NCI-H82 treated with DMSO at 0.1 percent for 48 hours (cell line): ENCODE results near the gene GRK5.
A peak's percentile ranks its signal among the peaks of the same experiment; 100 is the strongest.
"Not testable (repeated sequence)": the region's sequence is repeated elsewhere in the genome, so short reads cannot be mapped to it uniquely, and the experiment has no call there.

Experiments used
- DNase-seq: peaks from one replicate; lab custom pipeline; 2025; ENCODE audit not compliant: unreplicated experiment; lab: John Stamatoyannopoulos, UW

GRK5 gene

DNA sequence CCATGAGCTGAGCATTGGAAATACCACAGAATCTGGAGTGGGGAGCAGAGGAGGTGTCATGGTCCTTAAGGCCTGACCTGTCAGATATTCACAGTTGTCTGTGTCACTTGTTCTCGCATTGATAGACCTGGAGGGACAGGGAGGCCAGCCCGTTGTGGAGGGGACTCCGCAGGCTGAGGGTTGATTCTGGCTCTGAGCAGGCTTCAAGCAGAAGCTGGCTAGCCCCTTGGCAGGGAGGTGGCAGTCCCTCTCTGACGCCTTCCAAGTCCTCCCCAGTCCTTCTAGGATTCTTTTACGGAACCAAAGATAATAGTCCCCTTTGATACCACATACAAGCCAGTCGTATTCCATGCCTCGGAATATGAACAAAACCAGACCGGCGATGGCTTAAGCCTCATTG lies 65.4 kb downstream of the GRK5 start:
- no peak for DNase-seq

DNA sequence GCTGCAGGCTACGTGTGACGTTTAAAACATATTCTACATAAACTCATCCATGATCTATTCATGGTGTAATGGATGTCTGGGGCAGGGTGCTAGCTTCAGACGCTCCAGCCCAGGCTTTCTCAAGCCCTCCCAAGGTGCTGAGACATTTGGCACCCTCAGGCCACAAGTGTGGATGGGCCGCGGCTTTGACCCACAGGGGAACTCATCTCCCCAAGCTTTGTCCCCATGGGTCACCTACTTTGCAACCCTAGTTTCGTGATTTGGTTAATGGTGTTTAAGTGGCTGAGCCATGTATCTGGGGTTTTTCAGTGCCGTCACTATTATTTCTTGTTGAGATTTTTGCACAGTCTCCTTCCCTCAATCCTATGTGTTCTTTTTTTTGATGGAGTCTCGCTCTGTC lies 66.0 kb downstream of the GRK5 start:
- DNase-seq = no peak

DNA sequence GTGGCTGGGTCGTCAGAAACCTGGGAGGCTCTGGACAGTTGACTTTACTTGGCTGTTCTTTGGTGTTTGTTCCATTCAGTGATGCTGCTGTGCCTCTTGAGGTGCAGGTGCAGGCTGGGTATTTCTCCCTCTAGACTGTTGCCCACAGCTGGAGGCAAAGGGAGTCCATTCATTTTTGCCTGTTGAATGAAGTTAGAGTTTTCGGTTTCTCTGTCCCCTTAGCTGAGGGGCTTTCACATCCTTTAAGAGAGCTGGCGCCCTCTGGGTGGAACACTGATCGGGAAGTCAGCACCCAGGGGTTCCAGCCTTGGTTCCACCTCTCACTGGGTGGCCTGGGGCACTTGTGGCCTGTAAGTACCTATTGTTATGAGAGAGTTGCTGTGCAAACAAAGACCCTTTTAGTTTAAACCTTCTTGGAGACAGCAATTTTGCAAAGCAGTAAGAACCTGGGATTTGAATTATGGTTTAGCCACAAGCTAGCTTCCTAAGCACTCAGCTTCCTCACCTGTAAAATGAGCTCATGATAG lies 67.2 kb downstream of the GRK5 start:
- DNase-seq = no peak

DNA sequence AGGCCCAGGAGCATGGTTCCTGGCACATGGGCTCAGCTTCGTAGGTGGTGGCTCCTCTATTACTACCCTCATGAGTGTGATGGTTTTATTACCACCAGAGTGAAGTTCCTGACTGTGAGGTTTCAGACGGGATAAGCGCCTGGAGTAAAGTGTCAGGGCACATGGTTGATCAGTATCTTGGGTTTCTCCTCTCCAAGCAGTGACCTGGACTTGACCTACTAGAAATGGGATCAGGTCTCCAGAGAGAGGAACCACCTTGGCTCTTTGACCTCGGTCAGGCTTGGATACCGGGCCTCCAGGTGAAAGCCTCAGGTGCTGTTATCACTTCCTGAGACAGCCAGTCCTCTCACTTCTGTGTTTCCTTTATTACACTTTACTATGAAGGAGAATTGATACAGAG lies 67.7 kb downstream of the GRK5 start:
- DNase-seq = no peak

DNA sequence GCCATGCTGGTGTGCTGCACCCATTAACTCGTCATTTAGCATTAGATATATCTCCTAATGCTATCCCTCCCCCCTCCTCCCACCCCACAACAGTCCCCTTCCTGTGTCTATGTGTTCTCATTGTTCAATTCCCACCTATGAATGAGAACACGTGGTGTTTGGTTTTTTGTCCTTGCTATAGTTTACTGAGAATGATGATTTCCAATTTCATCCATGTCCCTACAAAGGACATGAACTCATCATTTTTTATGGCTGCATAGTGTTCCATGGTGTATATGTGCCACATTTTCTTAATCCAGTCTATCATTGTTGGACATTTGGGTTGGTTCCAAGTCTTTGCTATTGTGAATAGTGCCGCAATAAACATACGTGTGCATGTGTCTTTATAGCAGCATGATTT lies 68.8 kb downstream of the GRK5 start:
- not testable (repeated sequence) for DNase-seq

DNA sequence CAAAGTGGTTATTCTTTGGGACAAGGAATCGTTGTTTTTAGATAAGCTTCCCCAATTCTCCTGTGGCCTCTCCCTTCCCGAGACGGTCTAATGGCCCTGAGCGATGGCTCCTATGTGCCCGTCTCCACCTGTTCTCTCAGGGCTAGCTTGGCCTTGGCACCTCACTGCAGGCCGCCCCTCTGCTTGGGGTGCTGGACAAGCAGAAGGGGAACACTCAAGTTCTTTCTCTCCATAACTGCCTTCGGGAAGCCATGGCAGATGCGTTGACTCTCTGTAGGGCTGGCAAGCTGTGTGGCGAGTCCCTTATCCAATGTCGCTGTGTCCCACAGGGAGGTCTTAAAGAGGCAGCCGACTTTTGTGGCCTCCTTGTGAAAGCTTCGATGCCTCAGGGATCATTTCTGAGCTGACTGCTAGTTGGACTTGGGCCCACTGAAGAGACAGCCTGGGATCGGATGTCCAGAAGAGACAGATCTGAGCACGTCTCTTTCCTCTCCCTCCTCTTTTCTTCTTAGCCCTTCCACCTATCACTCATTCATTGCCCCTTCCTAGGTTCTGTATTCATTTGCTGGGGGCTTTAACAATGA lies 70.8 kb downstream of the GRK5 start:
- no peak for DNase-seq

DNA sequence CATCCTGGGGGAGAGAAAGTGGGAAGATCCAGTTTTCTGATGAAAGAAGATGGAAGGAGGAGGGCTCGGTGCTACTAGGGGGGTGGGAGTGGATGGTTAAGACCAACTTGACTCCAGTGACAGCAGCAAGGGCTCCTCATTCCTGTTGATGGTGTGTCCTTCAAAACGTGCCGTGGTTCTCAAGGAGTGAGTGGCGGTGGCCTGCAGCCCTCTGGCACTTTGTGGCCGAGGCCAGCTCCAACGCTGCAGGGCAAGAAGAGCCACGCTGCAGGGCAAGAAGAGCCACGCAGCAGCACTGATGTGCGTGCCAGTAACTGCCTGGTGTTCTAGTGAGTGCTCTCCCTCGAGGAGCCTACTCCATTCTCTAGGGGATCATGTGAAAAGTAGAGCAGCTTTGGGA lies 72.1 kb downstream of the GRK5 start:
- no peak for DNase-seq

DNA sequence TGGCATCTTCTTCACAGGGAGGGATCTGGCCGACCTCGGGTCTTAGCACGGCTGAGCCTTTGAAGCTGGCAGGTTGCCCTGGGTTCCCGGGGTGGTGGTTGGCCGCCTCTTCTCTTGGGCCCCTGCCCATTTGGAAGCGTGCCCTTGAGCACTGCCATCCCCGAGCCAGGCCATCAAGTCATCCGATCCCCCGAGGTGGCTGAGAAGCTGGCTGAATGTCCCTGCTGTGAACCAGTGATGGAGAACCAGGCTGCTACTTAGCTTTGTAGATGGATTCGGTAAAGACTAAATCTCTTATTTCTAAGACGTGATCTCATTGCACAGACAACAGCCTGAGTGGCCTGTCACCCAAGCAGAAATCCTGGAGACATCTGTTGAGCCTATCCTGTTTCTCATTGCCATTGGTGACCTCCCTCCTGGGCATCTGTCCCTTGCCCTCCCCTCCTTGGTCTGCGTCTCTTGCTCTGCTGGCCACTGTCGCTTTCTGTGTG lies 74.3 kb downstream of the GRK5 start:
- peak; percentile 42 for DNase-seq

DNA sequence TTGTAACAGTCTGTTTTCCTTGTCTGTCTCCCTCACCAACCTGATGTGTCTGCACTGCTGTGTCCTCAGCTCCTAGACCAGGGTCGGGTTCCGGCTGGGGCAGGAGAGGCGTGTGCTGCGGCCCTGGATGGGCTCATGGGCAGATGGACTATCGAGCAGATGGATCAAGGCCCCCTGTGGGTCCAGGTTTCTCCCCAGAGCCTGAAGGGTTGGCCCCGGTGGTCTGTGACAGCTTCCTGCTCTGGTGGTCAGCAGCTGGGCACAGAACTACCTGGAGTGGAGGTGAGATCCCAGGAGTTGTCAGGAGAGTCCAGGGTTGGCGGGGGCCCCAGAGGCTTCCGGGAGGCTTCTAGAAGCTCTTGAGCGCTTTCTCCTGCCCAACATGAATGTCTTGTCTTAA lies 75.1 kb downstream of the GRK5 start:
- no peak for DNase-seq

DNA sequence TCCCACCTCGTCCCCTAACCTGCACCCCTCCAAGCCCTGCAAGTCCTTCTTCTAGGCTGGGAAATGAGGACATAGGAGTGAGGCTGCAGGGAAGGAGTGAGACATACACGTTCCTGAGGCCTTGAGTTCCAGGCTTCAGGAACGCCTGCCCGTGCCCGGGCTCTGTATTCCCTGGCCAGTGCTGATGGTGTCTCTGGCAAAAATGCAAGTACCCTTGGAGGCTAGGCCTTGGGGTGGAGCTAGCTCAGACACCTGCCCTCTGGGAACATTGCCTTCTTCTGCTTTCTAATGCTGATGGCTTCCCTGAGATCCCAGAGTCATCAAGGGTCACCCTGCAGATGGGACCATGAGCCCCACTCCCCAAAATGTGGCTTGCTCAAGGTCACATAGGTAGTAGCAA lies 76.0 kb downstream of the GRK5 start:
- no peak for DNase-seq

DNA sequence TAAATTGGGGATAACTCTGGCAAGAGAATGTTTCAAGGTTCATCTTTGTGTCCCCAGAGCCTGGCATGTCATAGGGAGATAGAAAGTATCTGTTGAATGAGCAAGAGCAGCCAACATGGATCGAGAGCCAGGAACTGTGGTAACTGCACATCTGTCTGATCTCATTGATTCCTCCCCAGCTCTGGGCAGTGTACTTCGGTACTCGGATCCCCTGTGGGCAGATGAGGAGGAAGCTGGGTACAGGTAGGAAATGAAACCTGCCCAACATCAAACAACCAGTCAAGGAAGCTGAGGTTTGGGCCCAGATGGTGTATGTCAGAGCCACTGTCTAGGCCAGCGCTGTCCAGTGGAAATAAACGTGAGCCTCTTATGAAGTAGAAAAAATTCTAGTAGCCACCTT lies 76.4 kb downstream of the GRK5 start:
- DNase-seq = no peak

DNA sequence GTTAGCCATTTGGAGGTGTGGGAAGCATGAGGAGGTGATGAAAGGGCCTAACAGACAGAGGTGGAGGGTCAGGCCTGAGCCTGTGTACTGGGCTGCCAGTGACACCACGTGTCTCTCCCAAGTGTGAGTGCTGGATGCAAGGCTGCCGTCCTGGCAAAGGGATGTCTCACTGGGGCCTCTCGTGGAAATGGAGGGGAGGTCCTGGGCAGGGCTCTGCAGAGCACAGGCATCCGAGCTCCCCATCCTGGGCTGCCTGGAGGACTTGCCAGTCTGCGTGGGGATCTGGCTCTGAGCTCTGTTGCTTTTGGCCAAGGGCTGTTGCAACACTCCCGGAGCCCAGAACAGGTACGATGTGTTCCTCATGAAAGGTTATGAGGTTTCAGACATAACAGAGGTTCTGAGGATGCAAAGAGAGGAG lies 77.3 kb downstream of the GRK5 start:
- no peak for DNase-seq

DNA sequence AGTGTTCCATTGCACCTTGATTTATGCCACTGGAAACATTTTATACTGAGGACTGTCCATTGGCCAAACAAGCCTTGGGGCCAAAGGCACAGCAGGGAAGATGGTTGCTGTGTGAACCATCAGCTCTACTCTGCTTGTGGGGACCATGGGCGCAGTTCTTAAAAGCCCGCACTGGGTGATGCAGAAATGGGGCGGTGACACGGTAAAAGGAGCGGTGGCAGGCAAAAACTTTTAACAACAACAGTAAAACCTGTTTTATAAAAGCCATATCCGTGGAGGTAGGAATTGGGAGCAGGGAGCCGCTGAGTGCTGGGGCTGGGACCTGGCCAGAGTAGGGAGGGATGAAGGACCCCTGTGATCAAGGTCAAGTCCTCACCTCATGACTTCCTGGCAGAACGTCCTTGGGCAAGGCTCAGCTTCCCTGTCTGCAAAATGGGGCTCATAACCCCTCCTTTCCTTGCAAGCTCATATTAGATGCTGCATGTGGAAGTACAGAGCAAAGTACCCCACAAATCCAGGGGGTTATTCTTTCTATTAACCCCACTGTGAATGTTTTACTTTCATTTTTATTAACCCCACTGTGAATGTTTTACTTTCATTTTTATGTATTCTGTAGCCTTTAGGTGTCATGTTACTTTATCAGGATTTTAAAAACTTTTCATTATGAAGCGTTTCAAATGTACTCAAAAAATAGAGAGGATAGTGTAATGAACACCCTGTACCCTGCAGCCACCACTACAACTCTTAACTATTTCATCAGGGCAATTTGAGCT lies 78.3 kb downstream of the GRK5 start:
- no peak for DNase-seq

DNA sequence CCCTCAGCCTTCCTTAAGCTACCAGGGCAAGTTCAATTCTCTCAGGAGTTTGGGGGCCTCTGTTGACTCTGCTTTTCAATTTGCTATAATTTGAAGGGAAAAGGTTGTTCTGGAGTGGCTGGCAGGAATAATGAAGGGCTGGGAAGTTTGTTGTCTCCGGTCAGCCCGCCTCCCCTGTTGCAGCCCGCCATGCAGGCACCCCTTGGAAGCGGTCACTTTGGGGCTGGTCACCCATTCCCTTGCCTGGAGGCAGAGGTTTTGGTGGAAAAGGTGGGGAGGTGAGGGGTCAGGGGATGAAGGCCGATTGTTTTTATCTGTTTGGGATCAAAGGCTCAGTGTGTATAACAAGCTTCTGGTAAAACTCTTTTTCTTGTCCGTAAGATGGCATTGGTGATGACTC lies 79.1 kb downstream of the GRK5 start:
- no peak for DNase-seq

DNA sequence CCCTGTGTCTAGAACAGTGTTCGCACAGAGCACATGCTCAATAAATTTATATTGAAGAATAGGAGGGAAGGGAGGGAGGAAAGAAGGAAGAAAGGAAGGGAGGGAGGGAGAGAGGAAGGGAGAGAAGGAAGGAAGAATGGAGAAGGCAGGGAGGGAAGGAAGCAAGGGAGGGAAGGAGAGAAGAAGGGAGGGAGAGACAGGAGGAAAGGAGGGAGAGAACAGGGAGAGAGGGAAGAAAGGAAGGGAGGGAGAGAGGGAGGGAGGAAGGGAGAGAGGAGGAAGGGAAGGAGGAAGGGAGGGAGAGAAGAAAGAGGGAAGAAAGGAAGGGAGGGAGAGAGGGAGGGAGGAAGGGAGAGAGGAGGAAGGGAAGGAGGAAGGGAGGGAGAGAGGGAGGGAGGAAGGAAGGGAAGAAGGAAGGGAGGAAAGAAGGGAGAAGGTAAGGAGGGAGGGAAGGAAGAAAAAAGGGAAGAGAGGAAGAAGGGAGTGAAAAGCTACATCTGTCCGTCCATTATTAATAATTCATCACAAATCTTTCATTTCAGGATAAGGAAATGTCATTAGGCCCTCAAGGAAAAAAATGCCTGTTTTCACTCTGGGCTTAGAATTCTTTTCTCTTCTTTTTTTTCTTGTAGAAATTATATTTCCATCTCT lies 79.7 kb downstream of the GRK5 start:
- no peak for DNase-seq

DNA sequence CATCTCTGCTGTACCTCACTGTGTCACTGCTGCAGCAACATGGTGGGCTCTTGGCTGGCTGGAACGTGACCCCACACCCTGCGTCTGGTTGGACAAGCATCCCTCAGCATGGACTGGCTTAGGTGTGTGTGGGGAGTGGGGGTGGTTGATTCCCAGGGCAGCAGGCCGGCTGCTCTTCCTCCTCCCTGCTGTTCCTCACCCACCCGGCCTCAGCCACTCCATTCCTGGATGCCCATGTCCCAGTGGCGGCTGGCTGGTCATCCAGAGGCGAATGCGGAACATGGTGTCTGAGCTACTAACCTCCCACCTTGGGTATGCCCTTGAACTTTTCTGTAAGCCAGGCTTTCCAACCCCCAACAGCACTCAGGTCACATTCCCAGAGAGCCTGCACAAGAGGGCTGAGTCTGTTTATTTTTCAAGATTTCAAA lies 81.2 kb downstream of the GRK5 start:
- DNase-seq = no peak

DNA sequence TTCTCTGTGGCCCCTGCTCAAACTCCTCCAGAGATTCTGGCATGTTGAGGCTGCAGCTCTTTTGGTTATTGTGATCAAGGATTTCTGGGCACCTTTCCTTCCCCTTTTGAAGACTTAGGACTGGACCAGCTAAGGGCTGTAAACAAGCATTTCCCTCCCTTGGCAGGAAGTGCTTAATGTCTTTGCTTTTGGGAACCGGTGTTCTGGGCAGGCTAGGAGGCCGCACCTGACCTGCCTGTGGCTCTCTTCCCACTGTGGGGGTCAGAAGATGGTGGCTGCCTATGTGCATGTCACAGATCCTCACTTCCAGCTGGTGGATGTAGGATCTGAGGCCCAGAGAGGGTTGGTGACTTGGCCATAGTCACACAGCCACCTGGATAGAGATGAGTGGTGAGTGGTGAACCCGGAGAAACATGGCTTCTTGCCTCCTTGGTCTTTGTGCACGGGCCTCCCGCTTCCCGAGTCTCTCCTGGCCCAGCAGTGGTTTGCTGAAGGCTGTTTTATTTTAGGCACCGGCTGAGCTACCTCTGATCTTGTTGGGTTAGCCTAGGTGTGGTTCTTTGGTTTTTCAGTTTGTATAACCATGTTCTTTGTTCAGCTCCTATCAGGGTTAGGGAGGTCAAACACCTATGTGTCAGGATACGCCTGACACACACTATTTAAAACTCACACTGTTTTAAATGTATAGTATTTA lies 82.0 kb downstream of the GRK5 start:
- no peak for DNase-seq

DNA sequence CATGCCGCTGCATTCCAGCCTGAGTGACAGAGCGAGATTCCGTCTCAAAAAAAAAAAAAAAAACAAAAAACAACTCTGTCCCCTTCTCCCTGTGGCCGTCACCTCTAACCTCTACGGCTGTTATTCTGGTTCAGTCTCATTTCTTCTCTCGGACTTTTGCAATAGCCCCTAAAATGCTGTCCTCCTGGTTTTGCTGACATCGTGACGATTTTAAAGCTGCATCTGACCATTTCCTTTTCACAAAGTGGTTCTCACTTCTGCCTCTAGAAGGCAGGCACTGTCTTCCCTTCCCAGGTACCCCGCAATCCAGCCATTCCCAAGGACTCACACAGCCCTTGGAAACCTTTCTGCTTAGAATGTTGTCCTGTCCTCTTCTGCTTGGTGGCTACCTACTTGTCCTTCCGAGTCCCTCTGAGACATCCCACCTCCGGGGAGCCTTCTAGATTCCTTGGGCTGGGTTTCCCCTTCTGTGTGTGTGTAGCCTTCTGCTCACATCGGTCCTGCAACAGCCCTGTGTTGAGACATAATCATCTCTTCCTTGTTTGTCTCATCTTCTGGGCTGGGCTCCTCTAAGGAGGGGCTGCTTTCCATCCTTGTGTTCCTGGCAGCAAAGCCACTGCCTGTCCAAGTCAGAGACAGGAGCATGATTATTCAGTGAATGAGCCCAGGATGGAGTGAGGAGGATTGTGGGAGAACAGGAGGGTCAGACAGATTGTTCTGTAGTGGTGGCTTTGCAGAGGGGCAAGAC lies 83.1 kb downstream of the GRK5 start:
- DNase-seq = no peak

DNA sequence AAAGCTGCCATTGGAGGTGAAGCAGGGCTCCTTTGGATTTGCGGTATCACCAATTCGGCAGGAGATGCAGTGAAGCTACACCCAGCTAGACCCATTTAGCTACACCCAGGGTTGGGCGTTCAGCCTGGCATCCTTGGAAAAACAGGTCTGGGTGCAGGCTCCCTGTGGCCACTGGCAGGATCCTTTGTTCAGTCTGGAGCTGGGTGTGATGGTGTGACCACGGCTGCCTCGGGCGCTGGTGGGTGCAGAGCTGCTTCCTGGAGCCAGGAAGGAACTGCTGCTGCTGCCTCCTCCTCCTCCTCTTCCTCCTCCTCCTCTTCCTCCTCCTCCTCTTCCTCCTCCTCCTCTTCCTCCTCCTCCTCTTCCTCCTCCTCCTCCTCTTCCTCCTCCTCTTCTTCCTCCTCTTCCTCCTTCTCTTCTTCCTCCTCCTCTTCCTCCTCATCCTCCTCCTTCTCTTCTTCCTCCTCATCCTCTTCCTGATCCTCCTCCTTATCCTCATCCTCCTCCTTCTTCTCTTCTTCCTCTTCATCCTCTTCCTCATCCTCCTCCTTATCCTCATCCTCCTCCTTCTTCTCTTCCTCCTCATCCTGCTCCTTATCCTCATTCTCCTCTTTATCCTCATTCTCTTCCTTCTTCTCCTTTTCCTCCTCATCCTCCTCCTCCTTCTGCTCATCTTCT lies 84.0 kb downstream of the GRK5 start:
- DNase-seq = no peak
